Activated CD4-positive, alpha-beta T cell treated with anti-CD3 and anti-CD28 coated beads, Interleukin-2, amount 10 ng/mL, durations not matched to agents 24 days and 14 days (primary cell): Measurements from ENCODE around the gene NTSR1. TPM values are rescaled to one million over a fixed set of nuclear protein-coding genes. Genes with fewer than 3 reads are reported as not detected.
A peak's percentile ranks its signal among the peaks of the same experiment; 100 is the strongest.

Source experiments
- DNase-seq: peaks from one replicate; pipeline ENCODE4 v3.0.0; 2022
- H3K27ac Mint-ChIP-seq: one replicate; pipeline ENCODE4 v1.8.0; 2022; ENCODE audit warnings: mild to moderate bottlenecking, mixed read lengths
- H3K27me3 Mint-ChIP-seq: one replicate; pipeline ENCODE4 v1.8.0; 2022; ENCODE audit warnings: mixed read lengths
- H3K36me3 Mint-ChIP-seq: one replicate; pipeline ENCODE4 v1.8.0; 2022; ENCODE audit warnings: low read depth, mild to moderate bottlenecking, mixed read lengths
- H3K4me1 Mint-ChIP-seq: one replicate; pipeline ENCODE4 v1.8.0; 2021; ENCODE audit warnings: mixed read lengths
- H3K4me3 Mint-ChIP-seq: one replicate; pipeline ENCODE4 v1.8.0; 2022; ENCODE audit warnings: mild to moderate bottlenecking, moderate library complexity, mixed read lengths
- H3K9me3 Mint-ChIP-seq: one replicate; pipeline ENCODE4 v1.8.0; 2021; ENCODE audit warnings: mixed read lengths
- intact Hi-C: fragments of 100-400 bp; cut with micrococcal nuclease; formaldehyde crosslinking; loops from one replicate; pipeline ENCODE4 v1.15.1; 2023
- total RNA-seq: library from RNA; stranded (reverse); gene quantifications from 2 replicates; pipeline ENCODE4 v1.2.3, GENCODE V29; 2022

Gene NTSR1
- total RNA-seq, 1 donor from 2014 or later: not detected

DNA sequence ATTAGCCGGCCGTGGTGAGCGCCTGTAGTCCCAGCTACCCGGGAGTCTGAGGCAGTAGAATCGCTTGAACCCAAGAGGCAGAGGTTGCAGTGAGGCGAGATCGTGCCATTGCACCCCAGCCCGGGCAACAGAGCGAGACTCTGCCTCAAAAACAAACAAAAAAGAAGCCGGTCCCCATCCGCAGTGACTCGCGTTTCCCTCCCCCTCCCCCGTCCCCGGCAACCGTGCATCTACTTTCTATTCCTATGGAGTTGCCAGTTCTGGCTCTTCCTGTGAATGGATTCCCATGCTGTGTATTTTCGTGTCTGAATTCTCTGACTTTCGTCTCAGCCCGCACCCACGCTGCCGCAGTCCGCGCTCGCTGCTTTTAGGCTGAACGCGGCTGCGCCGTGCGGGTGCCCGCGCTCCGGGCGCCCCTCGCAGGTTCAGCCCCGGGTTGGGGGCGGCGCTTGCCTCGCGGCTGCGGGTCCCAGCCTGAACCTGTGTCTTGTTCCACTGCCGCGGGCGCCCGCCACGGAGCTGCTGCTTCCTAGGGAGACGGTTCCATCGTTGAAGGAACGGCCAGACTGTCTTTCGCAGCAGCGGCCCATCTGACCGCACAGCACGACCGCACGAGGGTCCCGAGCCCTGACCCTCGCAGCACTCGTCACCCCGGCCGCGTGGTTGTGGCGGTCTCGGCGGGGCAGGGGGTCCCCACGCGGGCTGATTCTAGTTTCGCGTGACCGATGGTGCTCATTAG is 86.6 kb downstream of the NTSR1 start:
- DNase-seq: peak; percentile 92
- peak overlapping the region; percentile 95 for H3K27ac Mint-ChIP-seq
- H3K4me1 Mint-ChIP-seq: peaks cover 33% of the 10 kb centered on the region
- H3K27me3 Mint-ChIP-seq: no peaks in the 10 kb centered on the region
- peaks cover 23% of the 10 kb centered on the region for H3K36me3 Mint-ChIP-seq
- H3K9me3 Mint-ChIP-seq: no peaks in the 10 kb centered on the region
- intact Hi-C loops: no loop called here
- H3K4me3 Mint-ChIP-seq: peak overlapping the region; percentile 87

DNA sequence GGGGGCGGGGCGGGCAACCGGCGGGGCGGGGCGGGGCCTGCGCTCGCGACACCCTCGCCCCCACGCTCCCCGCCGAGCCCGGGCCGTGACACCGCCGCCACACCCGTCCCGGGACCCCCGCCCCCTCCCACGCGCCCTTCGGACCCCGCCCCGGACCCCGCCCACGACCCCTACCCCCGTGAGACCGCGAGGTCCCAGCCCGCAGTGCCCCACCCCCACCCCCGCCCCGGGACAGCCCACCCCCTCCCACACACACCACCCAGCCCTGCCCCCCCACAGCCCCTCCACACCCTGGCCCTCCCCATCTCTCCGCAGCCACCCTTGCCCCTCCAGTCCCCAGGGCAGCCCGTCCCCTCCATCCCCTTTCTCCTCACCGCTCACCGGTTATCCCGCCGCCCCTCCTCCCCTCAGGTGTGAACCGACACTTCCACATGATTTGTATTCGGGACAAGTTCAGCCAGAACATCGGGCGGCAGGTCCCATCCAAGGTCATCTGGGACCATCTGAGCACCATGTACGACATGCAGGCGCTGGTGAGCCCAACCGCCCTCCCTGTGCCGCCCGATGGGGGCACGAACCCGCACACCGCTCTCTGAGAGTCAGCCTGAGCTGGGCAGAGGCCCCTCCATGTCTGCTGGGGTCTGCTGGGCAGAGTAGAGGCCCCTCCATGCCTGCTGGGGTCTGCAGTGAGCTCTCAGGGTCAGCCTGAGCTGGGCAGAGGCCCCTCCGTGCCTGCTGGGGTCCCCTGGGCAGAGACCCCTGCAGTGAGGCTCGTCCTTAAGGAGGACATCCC is 88.3 kb downstream of the NTSR1 start:
- Mint-ChIP-seq H3K4me1 (peaks cover 25% of the 10 kb centered on the region), H3K9me3 (no peaks in the 10 kb centered on the region), H3K4me3 (peak overlapping the region; percentile 89), H3K27me3 (no peaks in the 10 kb centered on the region), H3K36me3 (peaks cover 28% of the 10 kb centered on the region), H3K27ac (peak overlapping the region; percentile 91)
- intact Hi-C loops: loop anchor here (1.0 kb wide), 1 partner anchor 7 kb away; the partner anchor contains the start of gene OGFR
- DNase-seq: no peak

GRCh38 chr20:62797671-62798532 is 89.3 kb downstream of the NTSR1 start:
- no peaks in the 10 kb centered on the region for H3K27me3 Mint-ChIP-seq
- DNase-seq: no peak
- H3K36me3 Mint-ChIP-seq: peaks cover 28% of the 10 kb centered on the region
- peak overlapping the region; percentile 91 for H3K27ac Mint-ChIP-seq
- H3K4me3 Mint-ChIP-seq: peak overlapping the region; percentile 89
- intact Hi-C loops: no loop called here
- H3K9me3 Mint-ChIP-seq: no peaks in the 10 kb centered on the region
- peaks cover 22% of the 10 kb centered on the region for H3K4me1 Mint-ChIP-seq

- intact Hi-C loops: no loop called here
- H3K27ac Mint-ChIP-seq: no peak overlapping the region
- H3K36me3 Mint-ChIP-seq: peaks cover 28% of the 10 kb centered on the region
- H3K27me3 Mint-ChIP-seq: no peaks in the 10 kb centered on the region
- H3K4me3 Mint-ChIP-seq: no peak overlapping the region
- DNase-seq: no peak
- peaks cover 19% of the 10 kb centered on the region for H3K4me1 Mint-ChIP-seq
- H3K9me3 Mint-ChIP-seq: no peaks in the 10 kb centered on the region
These were observed 90.4 kb downstream of the NTSR1 start for GRCh38 chr20:62799036-62799435.

DNA sequence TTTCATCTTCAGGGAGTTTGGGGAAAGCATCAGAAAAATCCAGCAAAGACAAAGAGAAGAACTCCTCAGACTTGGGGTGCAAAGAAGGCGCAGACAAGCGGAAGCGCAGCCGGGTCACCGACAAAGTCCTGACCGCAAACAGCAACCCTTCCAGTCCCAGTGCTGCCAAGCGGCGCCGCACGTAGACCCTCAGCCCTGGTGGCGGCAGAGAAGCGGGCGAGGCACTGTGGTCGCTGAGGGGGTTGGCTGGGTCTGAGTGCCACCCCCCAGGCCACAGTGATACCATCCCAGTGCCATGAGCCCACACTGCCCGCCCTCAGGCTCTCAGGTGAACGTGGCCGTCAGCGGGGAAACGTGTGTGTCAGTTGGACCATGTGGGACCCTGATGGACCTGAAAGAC is 90.8 kb downstream of the NTSR1 start:
- Mint-ChIP-seq H3K27ac (no peak overlapping the region), H3K9me3 (no peaks in the 10 kb centered on the region), H3K27me3 (no peaks in the 10 kb centered on the region), H3K36me3 (peaks cover 28% of the 10 kb centered on the region), H3K4me3 (no peak overlapping the region), H3K4me1 (peaks cover 20% of the 10 kb centered on the region)
- intact Hi-C loops: no loop called here
- no peak for DNase-seq

GRCh38 chr20:62799873-62800272 is 91.2 kb downstream of the NTSR1 start:
- no peak overlapping the region for H3K27ac Mint-ChIP-seq
- H3K4me1 Mint-ChIP-seq: peaks cover 17% of the 10 kb centered on the region
- H3K36me3 Mint-ChIP-seq: peaks cover 30% of the 10 kb centered on the region
- H3K27me3 Mint-ChIP-seq: no peaks in the 10 kb centered on the region
- H3K4me3 Mint-ChIP-seq: no peak overlapping the region
- H3K9me3 Mint-ChIP-seq: no peaks in the 10 kb centered on the region
- intact Hi-C loops: no loop called here
- DNase-seq: no peak

- no peaks in the 10 kb centered on the region for H3K27me3 Mint-ChIP-seq
These were observed 92.0 kb downstream of the NTSR1 start for GRCh38 chr20:62800314-62801259.

GRCh38 chr20:62801284-62802010 is 92.8 kb downstream of the NTSR1 start:
- DNase-seq: no peak
- intact Hi-C loops: no loop called here
- Mint-ChIP-seq H3K36me3 (peaks cover 34% of the 10 kb centered on the region), H3K9me3 (no peaks in the 10 kb centered on the region), H3K27ac (no peak overlapping the region), H3K27me3 (no peaks in the 10 kb centered on the region), H3K4me3 (no peak overlapping the region), H3K4me1 (peaks cover 21% of the 10 kb centered on the region)

More at GRCh38 chr20:62800314-62801259, 92.0 kb downstream of the NTSR1 start:
- no peak for DNase-seq
- Mint-ChIP-seq H3K9me3 (no peaks in the 10 kb centered on the region), H3K36me3 (peaks cover 30% of the 10 kb centered on the region), H3K4me3 (no peak overlapping the region), H3K27ac (no peak overlapping the region), H3K4me1 (peaks cover 17% of the 10 kb centered on the region)
- intact Hi-C loops: no loop called here

DNA sequence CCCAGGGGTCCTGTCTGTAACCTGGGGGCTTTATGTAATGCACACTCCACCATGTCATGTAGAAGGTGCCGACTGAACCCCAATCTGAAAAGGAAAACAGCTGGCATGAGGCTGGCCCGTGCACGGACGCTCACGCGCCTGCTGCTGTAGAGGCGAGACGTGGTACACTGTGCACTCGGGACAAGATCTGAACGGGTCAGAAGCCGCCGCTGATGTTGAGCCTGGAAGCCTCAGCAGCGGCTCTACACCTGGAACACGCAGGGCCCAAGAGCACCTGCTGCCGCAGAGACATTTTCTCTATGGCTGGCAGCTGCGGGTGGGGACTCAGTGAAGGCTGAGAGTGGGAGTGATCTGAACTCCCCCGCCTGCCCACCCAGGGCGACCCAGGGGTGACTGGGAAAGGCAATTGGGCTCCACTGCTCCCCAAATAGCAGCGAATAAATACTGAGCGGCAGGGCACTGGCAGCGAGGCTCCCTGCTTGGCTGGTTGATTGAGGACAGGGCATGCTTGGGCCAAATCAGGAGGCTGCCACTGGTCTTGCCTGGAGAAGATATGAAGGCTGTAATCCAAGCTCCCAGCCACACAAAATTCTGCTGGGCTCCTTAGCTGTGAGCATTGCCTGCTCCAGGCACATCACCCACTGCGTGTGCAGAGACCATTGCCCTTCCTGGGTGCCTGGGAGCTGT is 93.5 kb downstream of the NTSR1 start:
- peaks cover 23% of the 10 kb centered on the region for H3K4me1 Mint-ChIP-seq
- H3K4me3 Mint-ChIP-seq: no peak overlapping the region
- DNase-seq: no peak
- peaks cover 39% of the 10 kb centered on the region for H3K36me3 Mint-ChIP-seq
- intact Hi-C loops: no loop called here
- no peak overlapping the region for H3K27ac Mint-ChIP-seq
- H3K9me3 Mint-ChIP-seq: no peaks in the 10 kb centered on the region
- no peaks in the 10 kb centered on the region for H3K27me3 Mint-ChIP-seq

- H3K36me3 Mint-ChIP-seq: peaks cover 38% of the 10 kb centered on the region
- DNase-seq: no peak
- peaks cover 18% of the 10 kb centered on the region for H3K4me1 Mint-ChIP-seq
- intact Hi-C loops: loop anchor here (1.0 kb wide), 1 partner anchor 8 kb away; the partner anchor contains the start of gene MRGBP
- H3K4me3 Mint-ChIP-seq: peak overlapping the region; percentile 89
- H3K27ac Mint-ChIP-seq: peak overlapping the region; percentile 92
- no peaks in the 10 kb centered on the region for H3K9me3 Mint-ChIP-seq
- no peaks in the 10 kb centered on the region for H3K27me3 Mint-ChIP-seq
These were observed 95.5 kb downstream of the NTSR1 start for GRCh38 chr20:62804021-62804626.

GRCh38 chr20:62804627-62805154 is 96.1 kb downstream of the NTSR1 start, which contains the start of gene OGFR:
TSS of gene OGFR (plus strand) at chr20:62804835. CDS start at chr20:62804860, 25 bp downstream.
- intact Hi-C loops: loop anchor here (1.0 to 5.0 kb wide), 3 partner anchors 8 to 302 kb away; partner anchors contain the start of genes MRGBP and TCFL5
- H3K4me1 Mint-ChIP-seq: peaks cover 18% of the 10 kb centered on the region
- peak; percentile 93 for DNase-seq
- no peaks in the 10 kb centered on the region for H3K9me3 Mint-ChIP-seq
- no peaks in the 10 kb centered on the region for H3K27me3 Mint-ChIP-seq
- H3K36me3 Mint-ChIP-seq: peaks cover 37% of the 10 kb centered on the region
- H3K27ac Mint-ChIP-seq: peak within 1 kb of the TSS; percentile 94
- H3K4me3 Mint-ChIP-seq: peak within 1 kb of the TSS; percentile 89
